ENCODE results near the gene BNIP3.

GRCh38 chr10:131968949-131969348, 12.8 kb downstream of the BNIP3 start:
- TF ChIP-seq POLR2A (IDR thresholded peaks at IDR 0.05) (no peak), CTCF (IDR thresholded peaks at IDR 0.05) (no peak)

Data from uterus (tissue), 2 donors.